Stimulated activated naive B cell treated with anti-CD40 and anti-IgM and Interleukin-4, amounts not matched to agents 10 μg/mL and 1 μg/mL and 100 μg/mL, for 72 hours (primary cell): ENCODE data around the gene MS4A6A.
"Not testable (repeated sequence)": the region's sequence is repeated elsewhere in the genome, so short reads cannot be mapped to it uniquely, and the experiment has no call there.

ENCODE experiments used
- ATAC-seq, 2 donors: fragments of 150-1000 bp; cut with Tn5 transposase; replicated peaks; 2 replicates each; pipeline ENCODE4 v1.10.0; 2021; ENCODE audit warnings: moderate library complexity in 1 of 2
- DNase-seq: peaks from one replicate; pipeline ENCODE4 v3.0.0; 2021
- H3K27ac Mint-ChIP-seq: one replicate; pipeline ENCODE4 v1.8.0; 2022; ENCODE audit warnings: mild to moderate bottlenecking, mixed read lengths
- H3K27me3 Mint-ChIP-seq, 2 donors: one replicate each; pipeline ENCODE4 v1.8.0; 2022; ENCODE audit warnings: mixed read lengths in 2 of 2
- H3K36me3 Mint-ChIP-seq, 2 donors: one replicate each; pipeline ENCODE4 v1.8.0; 2022; ENCODE audit warnings: mixed read lengths in 2 of 2, mild to moderate bottlenecking in 1 of 2
- H3K4me1 Mint-ChIP-seq, 2 donors: one replicate each; pipeline ENCODE4 v1.8.0; 2022; ENCODE audit warnings: mixed read lengths in 2 of 2, mild to moderate bottlenecking in 1 of 2
- H3K4me3 Mint-ChIP-seq, 2 donors: one replicate each; pipeline ENCODE4 v1.8.0; 2022; ENCODE audit warnings: mild to moderate bottlenecking in 2 of 2, mixed read lengths in 2 of 2, moderate library complexity in 1 of 2
- H3K9me3 Mint-ChIP-seq, 2 donors: one replicate each; pipeline ENCODE4 v1.8.0; 2022; ENCODE audit warnings: mixed read lengths in 2 of 2, mild to moderate bottlenecking in 1 of 2

The MS4A6A gene

GRCh38 chr11:60131912-60132311 is 51.0 kb downstream of the MS4A6A start:
- peaks cover 7 to 13% of the 10 kb centered on the region in 2 donors for H3K36me3 Mint-ChIP-seq
- H3K27me3 Mint-ChIP-seq = peaks cover 0 to 6% of the 10 kb centered on the region in 2 donors
- ATAC-seq (no peak), DNase-seq (no peak)
- peaks cover 6 to 14% of the 10 kb centered on the region in 2 donors for H3K4me1 Mint-ChIP-seq
- H3K9me3 Mint-ChIP-seq = peaks cover 7 to 15% of the 10 kb centered on the region in 2 donors
- H3K4me3 Mint-ChIP-seq = no peak overlapping the region
- H3K27ac Mint-ChIP-seq = no peak overlapping the region

GRCh38 chr11:60130496-60130895 is 52.4 kb downstream of the MS4A6A start:
- DNase-seq (peak; percentile 6), ATAC-seq (peak; percentile 84 to 86)
- H3K27me3 Mint-ChIP-seq = peaks cover 0 to 6% of the 10 kb centered on the region in 2 donors

GRCh38 chr11:60129853-60130252 is 53.0 kb downstream of the MS4A6A start:
- peaks cover 14 to 25% of the 10 kb centered on the region in 2 donors for H3K4me1 Mint-ChIP-seq
- peaks cover 7 to 13% of the 10 kb centered on the region in 2 donors for H3K36me3 Mint-ChIP-seq
- DNase-seq = no peak
- peaks cover 7 to 9% of the 10 kb centered on the region in 2 donors for H3K9me3 Mint-ChIP-seq
- no peak overlapping the region for H3K4me3 Mint-ChIP-seq
- no peak for ATAC-seq
- peaks cover 0 to 6% of the 10 kb centered on the region in 2 donors for H3K27me3 Mint-ChIP-seq
- H3K27ac Mint-ChIP-seq = no peak overlapping the region

More at GRCh38 chr11:60130496-60130895, 52.4 kb downstream of the MS4A6A start:
- Mint-ChIP-seq H3K9me3 (peaks cover 7 to 9% of the 10 kb centered on the region in 2 donors), H3K4me1 (peaks cover 10 to 18% of the 10 kb centered on the region in 2 donors), H3K4me3 (no peak overlapping the region), H3K36me3 (peaks cover 7 to 13% of the 10 kb centered on the region in 2 donors), H3K27ac (no peak overlapping the region)

GRCh38 chr11:60128866-60129265 is 54.0 kb downstream of the MS4A6A start:
- H3K9me3 Mint-ChIP-seq, ATAC-seq, H3K27ac Mint-ChIP-seq, H3K4me3 Mint-ChIP-seq, DNase-seq, H3K27me3 Mint-ChIP-seq, H3K36me3 Mint-ChIP-seq: not testable (repeated sequence)
- peaks cover 17 to 35% of the 10 kb centered on the region in 2 donors for H3K4me1 Mint-ChIP-seq

- DNase-seq = no peak
- H3K4me3 Mint-ChIP-seq = no peak overlapping the region
- no peak overlapping the region for H3K27ac Mint-ChIP-seq
- H3K9me3 Mint-ChIP-seq = peaks cover 3% of the 10 kb centered on the region in 2 donors
- ATAC-seq = no peak
- H3K4me1 Mint-ChIP-seq = peaks cover 19 to 40% of the 10 kb centered on the region in 2 donors
- no peaks in the 10 kb centered on the region for H3K27me3 Mint-ChIP-seq
- H3K36me3 Mint-ChIP-seq = peaks cover 3% of the 10 kb centered on the region in 2 donors
Measured at GRCh38 chr11:60128376-60128775, 54.5 kb downstream of the MS4A6A start.

- H3K36me3 Mint-ChIP-seq = no peaks in the 10 kb centered on the region
- ATAC-seq = no peak
Measured at GRCh38 chr11:60127311-60127811, 55.5 kb downstream of the MS4A6A start.

GRCh38 chr11:60125956-60126585 is 56.8 kb downstream of the MS4A6A start:
- ATAC-seq (no peak), DNase-seq (no peak)

More at GRCh38 chr11:60127311-60127811, 55.5 kb downstream of the MS4A6A start:
- peaks cover 0 to 4% of the 10 kb centered on the region in 2 donors for H3K9me3 Mint-ChIP-seq
- H3K27ac Mint-ChIP-seq = no peak overlapping the region
- no peaks in the 10 kb centered on the region for H3K27me3 Mint-ChIP-seq
- DNase-seq = no peak
- peaks cover 21 to 40% of the 10 kb centered on the region in 2 donors for H3K4me1 Mint-ChIP-seq
- no peak overlapping the region for H3K4me3 Mint-ChIP-seq

GRCh38 chr11:60124802-60125432 is 58.0 kb downstream of the MS4A6A start:
- ATAC-seq (peak; percentile 20 to 31), DNase-seq (no peak)
- Mint-ChIP-seq H3K27me3 (no peaks in the 10 kb centered on the region), H3K4me1 (peaks cover 16 to 41% of the 10 kb centered on the region in 2 donors), H3K27ac (no peak overlapping the region), H3K9me3 (peaks cover 2 to 5% of the 10 kb centered on the region in 2 donors), H3K36me3 (no peaks in the 10 kb centered on the region), H3K4me3 (no peak overlapping the region)

More at GRCh38 chr11:60125956-60126585, 56.8 kb downstream of the MS4A6A start:
- Mint-ChIP-seq H3K4me1 (peaks cover 21 to 41% of the 10 kb centered on the region in 2 donors), H3K36me3 (no peaks in the 10 kb centered on the region), H3K4me3 (no peak overlapping the region), H3K9me3 (peaks cover 0 to 5% of the 10 kb centered on the region in 2 donors), H3K27ac (no peak overlapping the region), H3K27me3 (no peaks in the 10 kb centered on the region)
